SIG-M5 (cell line): ENCODE measurements around the gene TMEM183A.

ENCODE experiments used
- DNase-seq: peaks from one replicate; lab custom pipeline; 2025; lab: John Stamatoyannopoulos, UW

Gene TMEM183A

DNA sequence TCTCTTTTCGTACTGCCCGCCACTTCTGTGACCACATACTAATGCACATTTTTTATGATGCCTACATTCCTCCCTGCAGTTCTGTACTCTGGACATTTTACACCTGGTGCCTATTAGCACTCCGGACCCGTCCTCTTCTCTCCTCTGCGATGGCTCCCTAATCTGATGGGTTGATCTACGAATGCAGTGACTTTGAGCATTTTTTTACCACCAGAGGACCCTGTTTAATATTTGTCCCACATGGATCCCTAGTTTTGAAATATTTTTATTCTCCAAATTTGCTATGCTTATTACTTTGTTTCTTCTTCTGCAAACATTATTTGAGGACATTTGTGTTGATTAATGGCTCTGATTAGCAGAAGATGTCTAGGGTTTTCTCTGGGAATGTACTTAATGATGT is 24.3 kb downstream of the TMEM183A start:
- no peak for DNase-seq

DNA sequence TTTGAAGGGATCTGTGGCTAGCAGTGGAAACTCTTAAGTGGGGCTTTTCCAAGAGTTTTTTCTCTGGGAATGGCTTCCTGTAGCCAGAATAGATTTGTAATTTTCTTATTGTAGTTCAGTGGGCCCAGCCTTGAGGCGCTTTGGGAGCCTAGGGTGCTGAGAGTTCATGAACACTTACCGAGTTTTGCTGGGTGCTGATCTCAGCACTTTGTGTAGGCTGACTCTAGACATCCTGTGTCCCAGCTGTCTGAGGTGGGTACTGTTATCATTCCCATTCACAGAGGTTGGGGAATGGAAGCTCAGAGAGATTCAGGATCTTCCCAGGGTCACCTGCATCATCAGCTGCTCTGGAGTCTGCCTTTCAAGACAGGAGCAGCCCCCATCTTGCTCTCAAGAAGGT is 26.1 kb downstream of the TMEM183A start:
- DNase-seq, result no peak

DNA sequence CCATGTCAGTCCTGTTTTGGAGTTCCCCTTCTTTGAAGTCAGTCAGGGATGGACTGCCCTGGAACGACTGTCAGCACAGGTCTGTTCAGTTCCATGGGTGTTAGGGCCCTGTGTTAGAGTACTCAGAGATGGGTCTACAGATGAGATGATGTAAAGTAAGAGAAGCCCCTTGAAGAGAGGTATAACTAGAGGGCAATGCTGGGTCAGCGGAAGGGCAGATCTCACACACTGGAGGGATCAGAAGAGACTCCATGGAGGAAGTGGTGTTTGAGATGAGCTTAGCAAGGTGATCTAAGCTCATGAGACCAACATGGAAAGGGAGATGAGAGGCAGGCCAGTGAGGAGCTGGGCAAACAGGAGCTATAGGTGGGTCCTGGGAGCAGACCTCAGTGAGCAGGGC is 26.7 kb downstream of the TMEM183A start:
- DNase-seq, result no peak

DNA sequence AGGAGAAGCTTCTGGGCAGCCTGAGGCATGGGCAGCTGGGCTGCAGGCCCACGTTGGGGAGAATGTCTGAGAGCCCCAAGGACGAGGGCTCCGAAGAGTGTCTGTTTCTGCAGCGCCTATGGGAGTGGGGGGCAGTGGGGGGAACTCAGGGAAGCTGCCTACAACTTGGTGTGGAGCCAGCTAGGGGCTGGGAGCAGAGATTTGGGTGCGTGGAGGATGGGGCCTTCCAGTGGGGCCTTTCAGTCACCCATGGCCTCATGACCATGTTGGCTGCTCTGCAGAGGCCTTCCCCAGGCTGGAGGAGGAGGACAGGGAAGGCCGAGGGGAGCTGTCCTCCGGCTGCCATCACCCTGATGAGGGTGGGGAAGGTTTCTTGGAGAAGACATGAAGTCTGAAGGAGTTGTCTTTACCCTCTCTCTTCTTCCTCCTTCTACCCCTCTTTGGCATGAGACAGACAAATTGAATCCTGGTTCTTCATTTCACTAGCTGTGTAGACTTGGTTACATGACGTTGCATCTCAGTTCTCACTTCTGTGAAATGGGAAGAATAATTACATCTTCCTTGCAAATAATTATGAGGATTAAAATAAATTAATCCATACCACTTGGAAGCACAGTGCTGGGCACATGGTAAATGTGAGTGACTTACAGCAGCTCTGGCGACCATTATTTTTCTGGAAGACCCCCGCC is 27.4 kb downstream of the TMEM183A start:
- no peak for DNase-seq

DNA sequence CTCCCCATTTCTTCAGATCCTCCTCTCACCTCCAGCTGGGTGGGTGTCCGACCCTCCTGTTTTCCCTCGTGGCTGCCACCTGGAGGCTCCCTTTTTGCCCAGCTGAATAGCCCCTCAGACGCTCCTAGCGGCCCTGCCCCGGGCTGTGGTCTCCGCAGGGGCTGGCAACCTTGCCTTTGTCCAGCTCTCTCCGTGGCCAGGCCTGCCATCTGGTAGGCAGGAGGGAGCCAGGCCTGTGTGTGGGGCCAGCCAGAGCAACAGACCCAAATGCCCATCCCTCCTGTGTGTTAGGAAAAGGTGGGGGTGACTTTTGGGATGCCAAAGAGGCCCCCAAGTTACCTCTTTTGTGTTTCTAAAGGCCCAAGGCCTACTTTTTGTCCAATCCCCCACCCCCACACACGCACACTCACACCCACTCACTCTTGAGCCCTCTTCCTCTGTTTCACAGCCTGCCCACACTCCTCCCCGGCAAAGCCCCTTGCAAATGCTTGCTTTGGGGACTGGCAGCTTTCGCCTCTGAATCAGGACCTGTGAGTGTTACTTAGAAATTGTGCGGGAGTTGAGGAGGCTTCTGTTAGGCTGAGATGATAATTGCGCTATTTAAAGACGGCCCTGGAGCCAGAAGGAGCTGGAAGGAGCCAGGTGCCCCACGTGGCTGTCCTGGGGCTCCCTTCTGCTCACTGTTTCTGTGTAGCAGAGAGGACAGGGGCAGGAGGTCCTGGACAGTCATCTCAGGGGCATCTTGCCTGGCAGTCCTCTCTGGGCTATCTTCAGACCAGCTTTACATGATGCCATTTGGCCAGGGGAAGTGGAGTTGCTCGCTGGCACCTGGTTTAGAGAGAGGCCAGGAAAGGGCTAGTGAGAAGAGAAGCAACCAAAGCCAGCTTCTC is 28.2 kb downstream of the TMEM183A start:
- no peak for DNase-seq

DNA sequence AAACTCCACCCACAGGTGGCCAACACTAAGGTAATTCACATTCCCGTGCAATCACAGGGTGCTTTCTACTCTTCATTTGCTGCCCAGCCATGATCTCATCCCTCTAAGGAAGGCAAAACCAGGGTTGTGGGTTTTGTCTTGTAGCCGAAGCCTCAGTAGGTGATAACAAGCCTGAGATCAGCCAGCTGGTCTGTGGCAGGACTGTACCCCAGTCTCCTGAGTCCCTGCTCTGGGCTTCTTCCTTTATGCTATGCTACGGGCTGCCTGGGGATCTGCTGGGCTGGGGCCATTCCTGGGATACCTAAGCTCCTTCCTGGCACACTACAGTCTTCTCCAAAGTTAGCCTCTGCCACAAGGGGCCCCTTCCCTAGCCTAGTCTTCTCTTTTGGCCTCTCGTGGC is 29.0 kb downstream of the TMEM183A start:
- no peak for DNase-seq

DNA sequence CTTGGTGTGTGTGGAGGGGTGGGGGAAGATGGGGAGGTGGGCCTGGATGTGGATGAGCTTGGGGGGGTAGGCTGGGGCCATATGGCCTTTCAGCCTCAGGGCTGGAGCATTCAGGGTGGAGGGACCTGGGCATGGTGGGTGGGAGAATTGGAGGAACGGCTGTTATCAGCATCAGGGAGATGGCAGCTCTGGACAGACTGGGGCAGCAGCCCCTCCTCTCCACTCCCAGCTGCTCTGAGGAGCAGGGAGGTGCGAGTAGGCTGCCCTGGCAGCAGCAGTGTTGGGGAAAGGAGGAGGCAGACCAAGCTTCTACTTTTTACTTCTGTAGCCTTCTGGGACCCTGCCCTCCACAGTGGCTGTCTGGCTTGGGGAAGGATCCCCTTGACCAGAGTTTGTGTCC is 29.4 kb downstream of the TMEM183A start:
- DNase-seq, result no peak

DNA sequence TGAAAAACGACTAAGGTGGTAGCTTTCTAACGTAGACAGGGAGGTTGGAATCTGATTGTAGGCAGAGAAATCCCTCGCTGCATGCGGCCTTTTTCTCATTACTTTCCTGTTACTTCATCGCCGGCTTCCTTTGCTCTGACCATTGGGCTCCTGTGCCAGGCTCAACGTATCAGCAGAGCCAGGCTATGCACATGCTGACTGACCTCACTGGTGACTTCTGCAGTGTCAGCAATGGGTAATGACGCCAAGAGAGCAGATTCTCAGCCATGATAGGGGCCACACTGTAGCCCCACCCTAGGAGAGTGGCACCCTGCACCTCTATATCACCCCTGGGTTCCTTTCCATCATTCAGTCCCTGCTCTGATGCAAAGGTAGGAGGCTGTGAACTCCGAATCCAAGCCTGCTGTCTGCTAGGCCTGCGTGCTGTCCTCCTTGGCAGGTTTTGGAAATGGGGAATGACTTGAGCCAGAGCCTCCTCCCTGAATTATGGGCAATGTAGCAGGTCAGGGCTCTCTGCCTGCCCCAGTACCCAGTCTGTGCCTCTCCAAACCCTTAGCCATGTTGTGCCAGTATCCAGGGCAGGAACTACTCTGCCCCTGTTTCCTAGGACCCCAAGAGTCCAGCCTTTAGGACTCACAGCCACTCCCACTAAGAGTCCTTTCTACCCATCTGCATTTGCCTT is 30.5 kb downstream of the TMEM183A start:
- DNase-seq, result no peak

DNA sequence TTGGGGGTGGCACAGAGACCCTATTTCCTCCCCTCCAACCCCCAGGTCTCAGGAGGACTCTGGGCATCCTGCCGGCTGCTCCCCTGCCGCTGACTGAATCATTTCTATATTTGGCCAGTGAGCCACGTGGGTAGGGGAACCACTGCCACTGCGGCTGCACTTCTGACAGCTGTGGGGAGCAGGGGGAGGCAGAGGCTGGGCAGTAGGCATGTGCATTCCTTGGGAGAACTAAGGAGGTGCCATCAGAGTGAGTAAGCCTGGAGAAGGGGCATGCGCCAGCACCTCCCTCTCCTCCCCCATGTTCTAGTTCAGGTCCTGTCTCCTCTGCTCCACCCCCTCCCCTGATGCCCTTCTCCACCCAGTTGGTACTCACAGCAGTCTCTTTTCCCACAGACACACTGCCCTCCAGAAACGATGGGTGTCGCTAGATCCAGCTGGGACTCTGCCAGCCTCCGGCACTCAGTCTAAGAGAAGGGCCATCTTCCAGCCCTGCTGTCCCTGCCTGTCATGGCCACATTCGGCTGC is 31.1 kb downstream of the TMEM183A start:
- DNase-seq, result no peak

DNA sequence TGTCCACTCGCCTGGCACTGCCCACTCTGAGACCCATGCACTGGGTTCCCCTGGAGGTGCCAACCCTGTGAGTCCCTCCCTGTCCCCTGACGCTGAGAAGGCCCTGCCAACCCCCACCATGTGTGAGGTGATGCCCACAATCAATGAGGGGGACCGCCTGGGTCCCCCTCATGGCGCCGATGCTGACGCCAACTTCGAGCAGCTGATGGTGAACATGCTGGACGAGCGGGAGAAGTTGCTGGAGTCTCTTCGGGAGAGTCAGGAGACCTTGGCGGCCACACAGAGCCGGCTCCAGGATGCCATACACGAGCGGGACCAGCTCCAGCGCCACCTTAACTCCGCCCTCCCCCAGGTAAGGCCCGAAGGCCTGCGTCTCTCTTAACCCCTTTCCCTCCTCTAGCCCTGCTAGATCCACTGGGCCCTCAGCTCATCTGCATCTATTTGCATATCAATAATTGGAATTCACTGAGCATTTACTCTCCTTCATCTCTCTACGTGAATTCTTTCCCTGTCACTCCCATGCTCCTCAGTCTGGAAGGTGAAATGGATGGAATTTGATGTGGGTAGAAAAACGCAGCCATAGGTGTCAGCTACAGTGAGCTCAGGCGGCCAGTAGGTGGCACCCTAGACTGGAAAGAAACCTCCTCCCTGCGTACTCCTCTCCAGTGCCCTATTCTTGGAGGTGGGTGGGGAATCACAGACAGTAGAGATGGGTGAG is 31.9 kb downstream of the TMEM183A start:
- DNase-seq, result no peak

DNA sequence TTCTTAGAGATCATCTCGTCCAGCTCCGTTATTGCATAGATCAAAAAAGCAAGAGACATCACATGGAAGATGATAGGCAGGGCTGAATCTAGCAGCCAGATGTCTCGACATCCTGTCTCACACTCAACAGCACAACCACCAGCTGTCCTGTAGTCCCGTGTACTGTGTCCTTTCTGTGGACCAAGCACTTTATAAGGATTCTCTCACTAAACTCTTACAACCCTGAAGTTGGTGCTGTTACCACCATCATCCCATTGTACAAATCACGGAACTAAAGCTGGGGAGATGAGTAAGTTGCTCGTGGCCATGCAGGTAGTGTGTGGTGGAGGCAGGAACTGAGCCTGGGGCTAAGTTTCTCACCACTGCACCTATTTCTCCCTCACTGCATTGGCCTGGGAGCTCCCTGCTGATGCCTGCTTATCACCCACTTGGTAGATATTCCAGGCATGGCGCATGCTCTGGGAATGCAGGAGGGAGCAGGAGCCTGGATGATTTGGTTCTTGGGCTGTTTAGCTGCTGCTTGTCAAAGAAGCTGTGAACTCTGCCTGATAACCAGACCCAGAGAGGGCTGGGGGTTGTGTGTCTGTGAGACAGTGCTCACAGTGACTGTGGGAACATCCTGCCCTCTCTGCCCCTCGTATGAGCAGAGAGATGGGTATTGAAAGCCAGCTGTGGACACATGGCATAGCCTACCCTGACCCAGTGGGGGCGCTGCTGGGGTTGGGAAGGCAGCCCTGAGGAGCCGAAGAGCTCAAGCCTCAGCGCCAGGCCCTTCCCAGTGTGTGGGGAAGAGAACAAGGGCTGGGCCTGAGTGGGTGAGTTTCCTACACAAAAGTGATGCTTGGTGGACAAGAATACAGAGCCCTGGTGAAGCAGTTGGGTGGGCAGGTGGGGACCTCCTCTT is 32.7 kb downstream of the TMEM183A start:
- no peak for DNase-seq

DNA sequence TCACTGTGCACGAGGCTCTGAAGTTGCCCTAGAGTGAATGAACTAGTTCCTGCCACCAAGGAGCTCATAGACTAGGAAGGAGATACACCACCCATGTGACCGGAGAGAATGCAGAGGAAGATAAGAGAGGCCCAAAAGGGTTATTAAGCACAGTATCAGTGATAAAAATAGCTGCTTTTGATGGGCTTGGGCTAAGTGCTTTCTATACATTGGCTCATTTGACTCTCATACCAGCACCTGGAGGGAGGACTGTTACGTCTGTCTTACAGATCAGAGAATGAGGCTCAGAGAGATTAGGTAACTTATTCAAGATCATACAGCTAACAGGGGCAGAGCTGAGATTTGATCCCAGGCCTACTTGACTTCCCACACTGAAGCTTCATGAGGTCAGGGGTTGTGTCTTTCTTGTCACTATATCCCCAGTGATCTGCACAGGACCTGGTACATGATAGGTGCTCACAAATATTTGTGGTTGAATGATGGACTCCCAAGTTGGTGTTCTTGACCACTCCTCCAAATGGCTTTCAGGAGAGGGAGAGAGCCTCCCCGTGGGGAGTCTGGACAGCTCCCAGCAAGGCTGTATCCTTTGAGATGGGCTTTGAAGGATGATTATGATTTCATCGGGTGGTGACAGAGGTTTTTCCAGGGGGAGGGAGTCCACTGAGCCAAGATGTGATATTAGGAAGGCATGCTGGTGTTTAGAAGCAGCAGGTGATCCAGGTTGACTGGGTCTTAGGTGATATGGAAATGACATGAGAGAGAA is 33.5 kb downstream of the TMEM183A start:
- DNase-seq, result no peak

DNA sequence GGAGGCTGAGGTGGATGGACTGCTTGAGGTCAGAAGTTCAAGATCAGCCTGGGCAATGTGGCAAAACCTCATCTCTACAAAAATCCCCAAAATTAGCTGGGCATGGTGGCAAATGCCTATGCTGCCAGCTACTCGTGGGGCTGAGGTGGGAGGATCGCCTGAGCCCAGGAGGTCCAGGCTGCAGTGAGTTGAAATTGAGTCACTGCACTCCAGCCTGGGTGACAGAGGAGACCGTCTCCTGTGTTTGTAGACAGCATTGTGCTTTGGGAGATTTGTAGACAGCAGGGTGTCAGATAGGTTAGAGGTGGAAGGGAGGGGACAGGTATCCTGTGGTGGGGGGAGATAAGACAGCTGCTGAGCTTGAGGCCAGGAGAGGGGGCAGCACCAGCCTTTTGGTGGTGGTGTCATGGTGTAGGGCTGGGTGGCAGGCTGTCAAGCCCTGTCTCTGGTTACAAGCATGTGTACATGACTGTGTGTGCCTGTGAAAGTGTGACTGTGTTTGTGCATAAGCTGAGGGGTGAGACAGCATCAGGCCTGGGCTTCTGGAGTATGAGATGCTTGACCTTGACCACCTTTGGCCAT is 34.3 kb downstream of the TMEM183A start:
- DNase-seq, result no peak

DNA sequence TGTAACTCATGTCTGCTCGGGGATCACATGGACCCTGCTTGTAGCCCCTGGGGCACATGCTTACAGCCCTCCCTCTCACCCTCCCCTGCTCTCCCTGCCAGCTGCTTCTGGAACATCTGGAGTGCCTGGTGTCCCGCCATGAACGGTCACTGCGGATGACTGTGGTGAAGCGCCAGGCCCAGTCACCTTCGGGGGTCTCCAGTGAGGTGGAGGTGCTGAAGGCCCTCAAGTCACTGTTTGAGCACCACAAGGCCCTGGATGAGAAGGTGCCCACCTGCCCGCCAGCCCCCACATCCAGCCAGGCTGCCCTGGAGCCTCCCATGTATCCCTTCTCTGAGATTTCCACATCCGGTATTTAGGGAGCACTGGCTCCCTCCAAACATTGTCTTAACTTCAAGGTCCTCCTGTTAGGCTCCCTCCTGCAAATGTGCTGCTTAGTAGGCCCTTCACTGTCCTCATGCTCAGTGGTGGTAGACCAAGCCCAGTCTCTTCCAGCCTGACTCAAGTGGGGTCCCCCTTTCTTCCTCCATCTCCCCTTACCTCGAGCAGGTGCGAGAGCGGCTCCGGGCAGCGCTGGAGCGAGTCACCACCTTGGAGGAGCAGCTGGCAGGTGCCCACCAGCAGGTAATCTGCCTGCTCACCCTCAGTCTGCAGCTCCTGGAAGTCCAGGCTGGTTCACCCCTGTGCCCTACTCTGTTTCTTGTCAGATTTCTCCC is 36.8 kb downstream of the TMEM183A start:
- no peak for DNase-seq

DNA sequence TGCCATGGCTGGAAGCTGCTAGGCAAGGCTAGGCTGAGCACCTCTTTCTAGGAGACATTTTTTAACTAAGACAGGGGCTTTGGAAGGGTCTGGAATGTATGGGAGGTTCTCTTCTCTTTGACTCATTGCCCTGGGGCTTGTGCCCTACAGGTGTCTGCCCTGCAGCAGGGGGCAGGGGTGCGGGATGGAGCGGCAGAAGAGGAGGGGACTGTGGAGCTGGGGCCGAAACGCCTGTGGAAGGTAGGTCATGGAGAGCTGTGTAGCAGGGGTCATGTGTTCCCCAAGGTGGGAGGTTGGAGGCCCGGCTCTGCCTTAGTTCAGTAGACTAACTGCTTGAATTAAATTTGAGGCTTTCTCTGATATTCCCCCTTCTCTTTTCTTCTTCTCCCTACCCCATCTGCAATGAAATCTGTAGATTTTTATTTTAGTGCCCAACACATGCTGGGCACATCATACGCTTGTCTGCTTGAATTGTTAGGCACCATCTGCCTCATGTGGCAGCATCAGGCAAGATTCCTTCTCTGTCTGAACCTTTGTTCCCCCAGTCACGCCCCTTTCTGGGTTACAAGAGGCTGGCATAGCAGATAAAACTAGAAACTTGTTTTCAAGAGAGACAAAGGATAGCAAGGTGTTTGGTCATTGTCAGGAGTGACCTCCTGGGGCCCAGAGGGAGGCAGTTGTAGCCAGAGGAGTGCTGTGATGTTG is 37.5 kb downstream of the TMEM183A start:
- DNase-seq, result no peak

DNA sequence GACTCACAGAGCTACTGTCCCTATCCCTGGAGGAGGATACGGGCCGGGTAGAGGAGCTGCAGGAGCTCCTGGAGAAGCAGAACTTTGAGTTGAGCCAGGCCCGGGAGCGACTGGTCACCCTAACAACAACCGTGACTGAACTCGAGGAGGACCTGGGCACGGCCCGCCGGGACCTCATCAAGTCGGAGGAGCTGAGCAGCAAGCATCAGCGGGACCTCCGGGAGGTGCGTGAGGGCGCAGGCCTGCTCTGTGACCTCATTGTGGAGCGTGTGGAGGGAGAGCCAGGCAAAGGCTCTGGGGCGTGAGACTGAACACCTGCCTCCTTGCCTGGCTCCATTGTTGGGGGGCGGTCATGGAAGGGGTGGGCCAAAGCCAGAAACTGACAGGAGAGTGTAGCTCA is 38.2 kb downstream of the TMEM183A start:
- DNase-seq, result no peak

DNA sequence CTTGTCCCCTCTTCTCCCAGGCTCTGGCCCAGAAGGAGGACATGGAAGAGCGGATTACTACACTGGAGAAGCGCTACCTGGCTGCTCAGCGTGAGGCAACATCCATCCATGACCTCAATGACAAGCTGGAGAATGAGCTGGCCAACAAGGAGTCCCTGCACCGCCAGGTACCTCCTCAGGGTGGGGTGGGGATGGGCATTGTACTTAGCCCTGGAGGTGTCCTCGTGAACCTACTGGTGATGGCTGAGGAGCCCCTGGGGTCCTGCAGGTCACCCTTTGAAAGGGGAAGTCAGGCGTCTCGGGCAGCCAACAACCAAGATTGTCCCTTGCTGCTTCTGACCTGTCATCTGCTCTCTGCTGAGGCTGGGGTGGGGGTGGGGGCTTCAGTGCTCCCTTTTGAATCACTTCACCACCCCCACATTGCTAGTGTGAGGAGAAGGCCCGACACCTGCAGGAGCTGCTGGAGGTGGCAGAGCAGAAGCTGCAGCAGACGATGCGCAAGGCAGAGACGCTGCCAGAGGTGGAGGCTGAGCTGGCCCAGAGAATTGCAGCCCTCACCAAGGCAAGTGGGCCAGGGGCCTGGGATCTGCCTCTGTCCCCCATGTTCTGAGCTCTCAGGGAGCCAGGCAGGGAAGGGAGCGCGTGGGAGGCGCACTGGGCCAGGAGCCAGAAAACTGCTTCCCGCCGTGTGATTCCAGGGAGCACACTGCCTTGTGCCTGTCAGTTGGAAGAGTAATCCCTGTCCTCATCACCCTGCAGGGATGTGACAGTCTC is 38.8 kb downstream of the TMEM183A start:
- DNase-seq, result no peak
